NCI-H748 treated with DMSO at 0.1 percent for 48 hours (cell line): Measurements from ENCODE around the gene TRIM33.
"Not testable (repeated sequence)": the region's sequence is repeated elsewhere in the genome, so short reads cannot be mapped to it uniquely, and the experiment has no call there.

Experiments
- DNase-seq: peaks from one replicate; lab custom pipeline; 2025; lab: John Stamatoyannopoulos, UW

The TRIM33 gene

GRCh38 chr1:114510274-114511031 is 550 bp downstream of the TRIM33 start:
- DNase-seq, result no peak

- peak; percentile 12 for DNase-seq
Observed at GRCh38 chr1:114509596-114510273, 1.3 kb downstream of the TRIM33 start.

GRCh38 chr1:114508386-114508898 is 2.6 kb downstream of the TRIM33 start:
- no peak for DNase-seq

GRCh38 chr1:114507513-114507912 is 3.5 kb downstream of the TRIM33 start:
- DNase-seq, result no peak

DNA sequence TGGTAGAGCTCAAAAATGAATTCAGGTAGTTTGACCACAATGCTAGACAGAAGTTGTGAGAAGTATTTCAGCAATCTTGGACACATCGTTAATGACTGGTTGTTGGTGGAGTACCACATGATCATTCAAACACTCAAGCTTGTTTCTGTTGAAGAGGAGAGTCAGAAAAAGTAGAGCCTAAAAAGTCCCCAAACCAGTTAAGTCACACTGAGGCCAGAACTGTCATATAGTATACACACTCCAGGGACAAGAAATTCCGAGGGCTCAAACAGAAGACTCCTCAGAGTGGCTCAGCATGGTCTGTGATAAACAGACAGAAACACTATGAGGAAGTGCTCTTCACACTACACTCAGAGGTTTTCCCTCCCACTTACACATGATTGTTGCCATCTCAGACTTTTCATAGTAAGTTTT is 5.8 kb downstream of the TRIM33 start:
- no peak for DNase-seq

DNA sequence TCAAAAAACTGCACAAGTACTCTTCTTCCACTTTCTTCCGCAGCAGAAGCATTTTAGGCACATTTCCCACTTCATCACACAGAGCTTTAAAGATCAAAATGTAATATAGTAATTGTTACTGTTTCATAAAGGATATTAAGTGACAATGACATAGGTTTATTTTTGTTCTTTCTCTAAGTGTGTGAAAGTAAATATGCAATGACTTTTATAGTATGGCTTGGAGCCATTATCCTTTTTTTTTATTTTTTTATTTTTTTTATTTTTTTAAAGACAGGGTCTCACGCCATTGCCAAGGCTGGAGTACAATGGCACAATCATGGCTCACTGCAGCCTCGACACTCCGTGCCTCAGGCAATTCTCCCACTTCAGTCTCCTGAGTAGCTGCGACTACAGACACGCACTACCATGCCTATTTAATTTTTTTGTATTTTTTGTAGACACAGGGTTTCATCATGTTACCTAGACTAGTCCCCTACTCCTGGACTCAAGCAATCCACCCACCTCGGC is 7.0 kb downstream of the TRIM33 start:
- no peak for DNase-seq

GRCh38 chr1:114502080-114502479 is 8.9 kb downstream of the TRIM33 start:
- no peak for DNase-seq

- no peak for DNase-seq
Observed at GRCh38 chr1:114499478-114499877, 11.5 kb downstream of the TRIM33 start.

DNA sequence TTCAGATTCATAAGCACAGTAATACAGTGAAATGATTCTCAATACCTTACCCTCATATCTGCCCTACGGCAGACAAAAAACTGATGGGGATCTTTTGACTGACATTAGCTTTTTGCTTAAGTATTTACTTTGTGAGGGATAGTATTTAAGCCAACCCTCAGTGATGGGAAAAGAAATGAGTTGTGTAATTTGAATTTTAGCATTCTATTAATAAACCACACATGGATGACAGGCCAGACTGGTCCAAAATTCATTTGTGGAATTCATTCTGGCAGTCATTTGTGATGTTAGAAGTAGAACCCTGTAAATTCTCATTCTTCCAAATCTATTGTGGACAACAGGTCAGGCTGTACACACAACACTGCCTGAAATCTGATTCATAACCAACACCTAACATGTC is 14.9 kb downstream of the TRIM33 start:
- no peak for DNase-seq

- no peak for DNase-seq
Observed at GRCh38 chr1:114495486-114495885, 15.5 kb downstream of the TRIM33 start.

DNA sequence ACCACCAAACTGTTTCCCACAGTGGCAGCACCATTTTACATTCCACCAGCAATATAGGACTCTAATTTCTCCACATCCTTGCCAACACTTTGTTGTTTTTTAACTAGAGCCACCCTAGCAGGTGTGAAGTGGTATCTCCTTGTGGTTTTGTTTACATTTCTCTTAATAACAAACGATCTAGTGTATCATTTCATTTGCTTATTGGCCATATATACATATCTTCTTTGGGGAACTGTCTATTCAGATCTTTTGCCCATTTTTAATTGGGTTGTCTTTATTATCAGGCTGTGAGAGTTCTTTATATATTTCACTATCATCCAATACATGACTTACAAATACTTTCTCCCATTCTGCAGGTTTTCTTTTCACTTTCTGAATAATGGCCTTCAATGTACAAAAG is 18.0 kb downstream of the TRIM33 start:
- no peak for DNase-seq

DNA sequence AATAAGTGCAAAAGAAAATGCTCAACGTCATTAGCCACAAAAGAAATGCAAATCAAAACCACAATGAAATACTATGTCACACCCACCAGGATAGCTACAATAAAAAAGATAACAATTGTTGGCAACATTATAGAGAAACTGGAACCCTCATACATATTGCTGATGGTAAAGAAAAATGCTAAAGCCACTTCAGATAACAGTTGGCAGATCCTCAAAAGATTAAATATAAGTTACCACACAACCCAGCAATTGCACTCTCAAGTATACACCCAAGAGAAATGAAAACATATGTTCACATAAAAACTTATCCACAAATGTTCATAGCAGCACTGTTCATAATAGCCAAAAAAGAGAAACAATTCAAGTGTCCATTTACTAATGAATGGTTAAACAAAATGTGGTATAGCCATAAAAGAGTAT is 20.7 kb downstream of the TRIM33 start:
- DNase-seq, result no peak

DNA sequence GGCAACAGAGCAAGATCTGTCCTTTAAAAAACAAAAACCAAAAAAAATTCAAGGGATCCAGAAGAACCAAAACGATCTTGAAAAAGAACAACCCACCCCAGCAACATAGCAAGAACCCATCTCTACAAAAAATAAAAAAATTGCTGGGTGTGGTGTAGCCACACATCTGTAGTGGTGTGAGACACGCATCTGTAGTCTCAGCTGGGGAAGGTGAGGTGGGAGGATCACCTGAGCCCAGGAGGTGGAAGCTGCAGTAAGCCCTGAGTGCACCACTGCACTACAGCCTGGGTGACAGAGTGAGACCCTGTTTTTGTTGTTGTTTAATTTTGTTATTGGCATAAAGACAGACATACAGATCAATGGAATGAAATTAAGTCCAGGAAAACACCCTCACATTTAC is 22.3 kb downstream of the TRIM33 start:
- no peak for DNase-seq

GRCh38 chr1:114485286-114485685 is 25.7 kb downstream of the TRIM33 start:
- no peak for DNase-seq

- no peak for DNase-seq
Observed at GRCh38 chr1:114482585-114482984, 28.4 kb downstream of the TRIM33 start.

DNA sequence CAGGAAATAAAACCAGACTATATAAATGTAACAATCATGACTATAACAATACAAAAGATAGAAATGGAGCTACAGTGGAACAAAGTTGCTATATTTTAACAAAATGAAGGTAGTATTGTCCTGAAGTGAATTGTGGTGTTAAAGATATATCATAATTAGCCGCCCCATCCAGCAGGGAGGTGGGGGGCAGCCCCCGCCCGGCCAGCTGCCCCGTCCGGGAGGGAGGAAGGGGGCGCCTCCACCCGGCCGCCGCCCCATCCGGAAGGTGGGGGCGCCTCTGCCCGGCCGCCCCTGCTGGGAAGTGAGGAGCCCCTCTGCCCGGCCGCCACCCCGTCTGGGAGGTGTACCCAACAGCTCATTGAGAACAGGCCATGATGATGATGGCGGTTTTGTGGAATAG is 31.4 kb downstream of the TRIM33 start:
- not testable (repeated sequence) for DNase-seq

DNA sequence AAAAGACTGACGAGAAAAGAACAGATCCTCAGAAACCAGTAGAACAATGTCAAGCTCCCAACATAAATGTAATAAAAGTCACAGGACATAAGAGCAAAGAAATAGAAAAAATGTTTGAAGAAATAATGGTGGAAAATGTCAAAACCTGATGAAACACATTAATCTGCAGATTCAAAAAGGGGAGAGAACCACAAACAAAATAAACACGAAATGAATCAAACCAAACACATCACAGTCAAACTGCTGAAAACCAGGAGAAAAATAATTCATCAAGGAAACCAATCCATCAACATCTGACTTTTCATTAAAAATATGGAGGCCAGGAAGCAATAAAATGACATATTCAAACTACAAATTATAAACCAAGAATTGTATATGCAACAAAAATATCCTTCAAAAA is 31.9 kb downstream of the TRIM33 start:
- DNase-seq, result no peak

GRCh38 chr1:114473796-114474195 is 37.2 kb downstream of the TRIM33 start:
- no peak for DNase-seq

- no peak for DNase-seq
Observed at GRCh38 chr1:114472408-114472807, 38.6 kb downstream of the TRIM33 start.

DNA sequence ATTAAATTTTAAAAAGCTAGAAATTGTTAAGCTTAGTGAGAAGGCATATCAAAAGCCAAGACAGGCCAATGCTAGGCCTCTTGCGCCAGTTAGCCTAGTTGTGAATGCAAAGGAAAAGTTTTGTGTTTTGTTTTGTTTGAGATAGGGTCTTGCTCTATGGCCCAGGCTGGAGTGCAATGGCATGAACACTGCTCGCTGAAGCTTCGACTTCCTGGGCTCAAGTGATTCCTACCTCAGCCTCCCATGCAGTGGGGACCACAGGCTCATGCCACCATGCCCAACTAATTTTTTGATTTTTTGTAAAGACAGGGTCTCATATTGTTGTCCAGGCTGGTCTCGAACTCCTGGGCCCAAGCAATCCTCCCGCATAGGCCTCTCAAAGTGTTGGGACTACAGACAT is 40.3 kb downstream of the TRIM33 start:
- no peak for DNase-seq

GRCh38 chr1:114468710-114469468 is 42.1 kb downstream of the TRIM33 start:
- no peak for DNase-seq

DNA sequence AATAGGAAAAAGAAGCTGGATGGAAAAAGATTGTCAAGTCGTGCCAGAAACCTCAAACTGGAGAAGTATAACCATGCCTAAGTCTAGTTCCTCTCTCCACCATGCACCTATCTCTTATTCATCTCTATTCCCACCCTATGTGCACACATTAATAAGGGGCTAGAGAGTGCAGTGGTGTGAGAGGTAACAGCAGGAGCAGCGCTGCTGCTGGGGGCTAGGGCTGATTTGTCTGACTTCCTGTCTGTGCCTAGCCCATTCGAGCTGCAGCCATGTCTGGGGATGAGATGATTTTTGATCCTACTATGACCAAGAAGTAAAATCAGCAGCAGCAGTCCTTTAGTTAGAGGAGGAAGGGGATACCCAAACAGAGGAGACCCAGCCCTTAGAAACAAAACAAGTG is 43.0 kb downstream of the TRIM33 start:
- no peak for DNase-seq

- no peak for DNase-seq
Observed at GRCh38 chr1:114467491-114467890, 43.5 kb downstream of the TRIM33 start.
